H1 (cell line): ENCODE results near the gene BRCA2. TPM values are rescaled to one million over a fixed set of nuclear protein-coding genes. Genes with fewer than 3 reads are reported as not detected.
A peak's percentile ranks its signal among the peaks of the same experiment; 100 is the strongest.

Source experiments
- CREB1 ChIP-seq: IDR thresholded peaks from 2 replicates; pipeline ENCODE4 v1.6.1; 2012; ENCODE audit warnings: inconsistent platforms
- JUND ChIP-seq: IDR thresholded peaks from 2 replicates; pipeline ENCODE4 v1.6.1; 2011; ENCODE audit warnings: mild to moderate bottlenecking, improper control_type of control experiment, low read length
- NRF1 ChIP-seq: IDR thresholded peaks from 2 replicates; pipeline ENCODE4 v1.6.1; 2011; ENCODE audit warnings: mild to moderate bottlenecking, low read depth, low read length, improper control_type of control experiment
- SP1 ChIP-seq: IDR thresholded peaks from 2 replicates; pipeline ENCODE4 v1.6.1; 2011; ENCODE audit warnings: low read depth, low read length
- SRF ChIP-seq: IDR thresholded peaks from 2 replicates; pipeline ENCODE4 v1.6.1; 2011; ENCODE audit warnings: mild to moderate bottlenecking, low read depth, low read length, moderate library complexity
- TBP ChIP-seq: IDR thresholded peaks from 2 replicates; pipeline ENCODE4 v1.6.1; 2011; ENCODE audit warnings: low read depth, low read length, improper control_type of control experiment
- polyA plus RNA-seq, 7 experiments: library from polyadenylated mRNA; depleted of rRNA in 3 of 7; stranded (reverse) in 5 of 7; unstranded in 2 of 7; fragments of >200 nt in 5 of 7; fragments of 200-250 nt in 2 of 7; gene quantifications; 1 replicate in 5 of 7; 2 replicates in 1 of 7; 4 replicates in 1 of 7; pipeline versions ENCODE4 v1.2.1 to v1.2.3, GENCODE V29; 2011 to 2013; ENCODE audit warnings: missing spikeins in 2 of 7, mixed read lengths in 2 of 7
- total RNA-seq: library from RNA; stranded (reverse); fragmentation: NEBNext Ultra II Directional; extraction: Animal tissue kit (Norgen Biotek cat#: 25700); gene quantifications from 2 replicates; pipeline ENCODE4 v1.2.1, GENCODE V29; 2021
- TF ChIP-seq, protein P1 (sequence below), 3 experiments: IDR thresholded peaks; 1 replicate in 2 of 3; 2 replicates in 1 of 3; pipeline versions ENCODE4 v1.5.1 to v1.6.1; 2011; ENCODE audit warnings: low read length in 3 of 3, mild to moderate bottlenecking in 3 of 3, inconsistent platforms in 2 of 3, low read depth in 1 of 3, moderate library complexity in 1 of 3; ENCODE audit not compliant: insufficient read depth in 1 of 3; ENCODE audit errors: control extremely low read depth in 1 of 3
- TF ChIP-seq, protein P2 (sequence below): IDR thresholded peaks from 2 replicates; pipeline ENCODE4 v1.6.1; 2012; ENCODE audit warnings: inconsistent platforms

Gene BRCA2
- total and polyA plus RNA-seq, 2 of the 8 experiments (the other 6 are each of a cell fraction or from before 2014, with no cell fraction given), result 4.2 to 24.9 TPM

GRCh38 chr13:32316028-32316339, 676 bp downstream of the BRCA2 start (continued):
- TF ChIP-seq, protein P1, sequence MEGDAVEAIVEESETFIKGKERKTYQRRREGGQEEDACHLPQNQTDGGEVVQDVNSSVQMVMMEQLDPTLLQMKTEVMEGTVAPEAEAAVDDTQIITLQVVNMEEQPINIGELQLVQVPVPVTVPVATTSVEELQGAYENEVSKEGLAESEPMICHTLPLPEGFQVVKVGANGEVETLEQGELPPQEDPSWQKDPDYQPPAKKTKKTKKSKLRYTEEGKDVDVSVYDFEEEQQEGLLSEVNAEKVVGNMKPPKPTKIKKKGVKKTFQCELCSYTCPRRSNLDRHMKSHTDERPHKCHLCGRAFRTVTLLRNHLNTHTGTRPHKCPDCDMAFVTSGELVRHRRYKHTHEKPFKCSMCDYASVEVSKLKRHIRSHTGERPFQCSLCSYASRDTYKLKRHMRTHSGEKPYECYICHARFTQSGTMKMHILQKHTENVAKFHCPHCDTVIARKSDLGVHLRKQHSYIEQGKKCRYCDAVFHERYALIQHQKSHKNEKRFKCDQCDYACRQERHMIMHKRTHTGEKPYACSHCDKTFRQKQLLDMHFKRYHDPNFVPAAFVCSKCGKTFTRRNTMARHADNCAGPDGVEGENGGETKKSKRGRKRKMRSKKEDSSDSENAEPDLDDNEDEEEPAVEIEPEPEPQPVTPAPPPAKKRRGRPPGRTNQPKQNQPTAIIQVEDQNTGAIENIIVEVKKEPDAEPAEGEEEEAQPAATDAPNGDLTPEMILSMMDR (IDR thresholded peaks at IDR 0.05; ENCODE audit: control extremely low read depth in 1 of 3, insufficient read depth in 1 of 3, low read depth in 1 of 3, low read length in 3 of 3), result no peak
- TF ChIP-seq NRF1, result no peak
- no peak for TF ChIP-seq SRF
- TF ChIP-seq SP1, result no peak
- TF ChIP-seq, protein P2, sequence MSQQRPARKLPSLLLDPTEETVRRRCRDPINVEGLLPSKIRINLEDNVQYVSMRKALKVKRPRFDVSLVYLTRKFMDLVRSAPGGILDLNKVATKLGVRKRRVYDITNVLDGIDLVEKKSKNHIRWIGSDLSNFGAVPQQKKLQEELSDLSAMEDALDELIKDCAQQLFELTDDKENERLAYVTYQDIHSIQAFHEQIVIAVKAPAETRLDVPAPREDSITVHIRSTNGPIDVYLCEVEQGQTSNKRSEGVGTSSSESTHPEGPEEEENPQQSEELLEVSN, result 0 out of 2 replicates have a peak, but pooled peaks have one; percentile 8
- TF ChIP-seq CREB1, result peak; percentile 43; the same call in 1 of the 2 replicates
- no peak for TF ChIP-seq TBP
- peak; percentile 24; the same call in 1 of the 2 replicates for TF ChIP-seq JUND
- TF ChIP-seq, all 59 proteins: peak for 5
